CD14-positive monocyte (primary cell): ENCODE measurements around the gene DRAXIN. TPM values are rescaled to one million over a fixed set of nuclear protein-coding genes. Genes with fewer than 3 reads are reported as not detected.

Source experiments
- DNase-seq, 3 donors: peaks; one replicate each; pipeline ENCODE4 v3.0.0-alpha.2; 2011 to 2022
- H2AFZ ChIP-seq: 2 replicates; pipeline ENCODE4 v1.6.0; 2012; ENCODE audit warnings: mild to moderate bottlenecking, low read depth, low read length, inconsistent platforms; ENCODE audit not compliant: insufficient read depth, poor library complexity, severe bottlenecking
- H3K27ac ChIP-seq, 2 donors: 1 replicate in 1 of 2; 2 replicates in 1 of 2; pipeline ENCODE4 v1.5.1; 2012 to 2013; ENCODE audit warnings: low read length in 2 of 2, control low read depth in 1 of 2, inconsistent platforms in 1 of 2, low read depth in 1 of 2, mild to moderate bottlenecking in 1 of 2
- H3K27me3 ChIP-seq, 2 donors: one replicate each; pipeline versions ENCODE4 v1.6.0 to v1.6.1; 2011 to 2013; ENCODE audit warnings: low read length in 2 of 2; ENCODE audit not compliant: control insufficient read depth in 2 of 2, insufficient read depth in 2 of 2
- H3K36me3 ChIP-seq, 2 donors: replicated peaks in 1 of 2; 1 replicate in 1 of 2; 2 replicates in 1 of 2; pipeline versions ENCODE4 v1.5.1 to v1.6.1; 2012 to 2013; ENCODE audit warnings: low read length in 2 of 2, control low read depth in 1 of 2, inconsistent platforms in 1 of 2, mild to moderate bottlenecking in 1 of 2; ENCODE audit not compliant: insufficient read depth in 2 of 2, control insufficient read depth in 1 of 2
- H3K4me1 ChIP-seq, 2 donors: 1 replicate in 1 of 2; 2 replicates in 1 of 2; pipeline versions ENCODE4 v1.5.1 to v1.6.1; 2012 to 2013; ENCODE audit warnings: low read length in 2 of 2, control low read depth in 1 of 2, inconsistent platforms in 1 of 2, mild to moderate bottlenecking in 1 of 2, moderate library complexity in 1 of 2; ENCODE audit not compliant: insufficient read depth in 2 of 2, control insufficient read depth in 1 of 2
- H3K4me2 ChIP-seq: replicated peaks from 2 replicates; pipeline ENCODE3; 2012; ENCODE audit warnings: low read length, moderate library complexity, mild to moderate bottlenecking; ENCODE audit not compliant: poor library complexity, severe bottlenecking; ENCODE audit errors: extremely low read depth
- H3K4me3 ChIP-seq, 3 experiments: fragments of 200-600 bp in 1 of 3; sonication (generic) in 1 of 3; replicated peaks in 1 of 3; 1 replicate in 2 of 3; 2 replicates in 1 of 3; pipeline ENCODE4 v1.5.1; 2011 to 2013; ENCODE audit warnings: low read length in 3 of 3, mild to moderate bottlenecking in 3 of 3, control low read depth in 2 of 3, low read depth in 2 of 3, inconsistent platforms in 1 of 3, moderate library complexity in 1 of 3
- H3K79me2 ChIP-seq: 2 replicates; pipeline ENCODE4 v1.6.0; 2012; ENCODE audit warnings: mild to moderate bottlenecking, control low read depth, inconsistent platforms, low read length, moderate library complexity; ENCODE audit not compliant: insufficient read depth
- H3K9ac ChIP-seq: 2 replicates; pipeline ENCODE4 v1.6.0; 2017; ENCODE audit warnings: low read length, mild to moderate bottlenecking; ENCODE audit not compliant: insufficient read depth, poor library complexity, severe bottlenecking
- H3K9me3 ChIP-seq, 2 donors: replicated peaks in 1 of 2; 1 replicate in 1 of 2; 2 replicates in 1 of 2; pipeline versions ENCODE4 v1.5.1 to v1.6.1; 2012 to 2013; ENCODE audit warnings: low read length in 2 of 2, control low read depth in 1 of 2; ENCODE audit not compliant: control insufficient read depth in 1 of 2, insufficient read depth in 1 of 2
- H4K20me1 ChIP-seq: 2 replicates; pipeline ENCODE4 v1.6.0; 2012; ENCODE audit warnings: mild to moderate bottlenecking, low read length, control low read depth, moderate library complexity; ENCODE audit not compliant: insufficient read depth
- H3K27ac Mint-ChIP-seq, 7 donors: one replicate each; pipeline ENCODE4 v1.8.0; 2020; ENCODE audit warnings: mild to moderate bottlenecking in 7 of 7, mixed read lengths in 7 of 7, moderate library complexity in 6 of 7, inconsistent platforms in 2 of 7
- H3K27me3 Mint-ChIP-seq, 3 donors: one replicate each; pipeline ENCODE4 v1.8.0; 2021 to 2022; ENCODE audit warnings: low read depth in 3 of 3, mild to moderate bottlenecking in 3 of 3, mixed read lengths in 3 of 3, moderate library complexity in 3 of 3, inconsistent platforms in 1 of 3
- H3K36me3 Mint-ChIP-seq, 2 donors: one replicate each; pipeline ENCODE4 v1.8.0; 2020; ENCODE audit warnings: mixed read lengths in 2 of 2, inconsistent platforms in 1 of 2, mild to moderate bottlenecking in 1 of 2
- H3K4me1 Mint-ChIP-seq: one replicate; pipeline ENCODE4 v1.8.0; 2020; ENCODE audit warnings: mild to moderate bottlenecking, mixed read lengths
- H3K4me3 Mint-ChIP-seq, 2 donors: one replicate each; pipeline ENCODE4 v1.8.0; 2020; ENCODE audit warnings: mild to moderate bottlenecking in 2 of 2, mixed read lengths in 2 of 2, moderate library complexity in 1 of 2
- H3K9me3 Mint-ChIP-seq, 7 donors: one replicate each; pipeline ENCODE4 v1.8.0; 2020 to 2022; ENCODE audit warnings: mixed read lengths in 7 of 7, mild to moderate bottlenecking in 6 of 7, moderate library complexity in 6 of 7, inconsistent platforms in 2 of 7
- CTCF ChIP-seq: fragments of 200-600 bp; IDR thresholded peaks from one replicate; pipeline ENCODE4 v1.8.0; 2022; ENCODE audit warnings: antibody characterized with exemption, mild to moderate bottlenecking
- WGBS: methylation state at CpG from one replicate; pipeline ENCODE4 v1.1.5; 2013; ENCODE audit warnings: missing lambda C conversion rate; ENCODE audit not compliant: insufficient coverage; 5-methylcytosine and 5-hydroxymethylcytosine counted together
- intact Hi-C, 2 donors: fragments of 100-400 bp; cut with micrococcal nuclease; formaldehyde crosslinking; loops; one replicate each; pipeline versions ENCODE4 v1.15.0 to v1.15.1; 2023
- polyA plus RNA-seq, 3 donors: library from polyadenylated mRNA; depleted of rRNA in 1 of 3; unstranded in 2 of 3; stranded (reverse) in 1 of 3; fragments of 300-500 nt in 2 of 3; fragments of >200 nt in 1 of 3; fragmentation: Illumina TruSeq in 2 of 3; gene quantifications; 1 replicate in 2 of 3; 2 replicates in 1 of 3; pipeline ENCODE4 v1.2.3, GENCODE V29; 2012 to 2021

Gene DRAXIN
- polyA plus RNA-seq, 3 donors: 0.14 to 0.27 (median 0.18) TPM

DNA sequence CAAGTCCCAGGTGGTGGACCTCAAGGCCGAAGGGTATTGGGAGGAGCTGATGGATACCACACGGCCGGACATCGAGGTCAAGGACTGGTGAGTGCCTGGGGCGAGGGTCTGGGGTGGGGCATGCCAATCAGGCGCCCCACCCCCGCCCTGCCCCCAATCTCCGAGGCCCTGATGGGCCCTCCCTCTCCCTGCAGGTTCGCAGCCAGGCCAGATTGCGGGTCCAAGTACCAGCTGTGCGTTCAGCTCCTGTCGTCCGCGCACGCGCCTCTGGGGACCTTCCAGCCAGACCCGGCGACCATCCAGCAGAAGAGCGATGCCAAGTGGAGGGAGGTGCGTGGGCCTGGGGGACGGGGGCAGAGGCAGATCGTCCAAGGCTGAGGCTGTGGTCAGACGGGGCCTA, 33.0 kb upstream of the DRAXIN start:
- H3K36me3 ChIP-seq: no peaks in the 10 kb centered on the region

DNA sequence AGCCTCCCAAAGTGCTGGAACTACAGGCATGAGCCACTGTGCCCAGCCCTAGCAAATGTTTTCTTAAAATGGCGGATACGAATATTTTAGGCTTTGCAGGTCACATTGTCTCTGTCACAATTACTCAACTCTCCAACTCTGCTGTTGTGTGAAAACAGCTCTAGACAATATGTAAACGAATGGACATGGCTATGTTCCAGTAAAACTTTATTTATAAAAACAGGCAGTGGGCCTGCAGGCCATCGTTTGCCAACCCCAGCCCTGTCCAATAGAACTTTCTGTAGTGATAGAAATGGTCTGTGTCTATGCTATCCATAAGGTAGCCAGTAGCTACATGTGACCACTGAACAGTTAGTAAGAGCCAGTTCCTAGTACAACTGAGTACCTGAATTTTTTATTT, 31.8 kb upstream of the DRAXIN start:
- Histone ChIP-seq H3K4me1 (peaks cover 20 to 27% of the 10 kb centered on the region in 2 donors), H3K4me2 (no peak overlapping the region), H3K4me3 (no peak overlapping the region), H3K27ac (no peak overlapping the region), H3K79me2 (no peaks in the 10 kb centered on the region), H3K27me3 (peaks cover 0 to 7% of the 10 kb centered on the region in 2 donors), H2AFZ (no peak overlapping the region), H3K9me3 (no peaks in the 10 kb centered on the region), H3K9ac (no peak overlapping the region), H3K36me3 (no peaks in the 10 kb centered on the region), H4K20me1 (no peaks in the 10 kb centered on the region)
- no peak for DNase-seq
- TF ChIP-seq CTCF: no peak
- Mint-ChIP-seq H3K36me3 (peaks cover 4 to 19% of the 10 kb centered on the region in 2 donors), H3K27ac (no peak overlapping the region), H3K4me3 (no peak overlapping the region), H3K4me1 (peaks cover 19% of the 10 kb centered on the region), H3K9me3 (peaks cover 0 to 6% (median 0%) of the 10 kb centered on the region in 7 donors), H3K27me3 (peaks cover 10 to 21% (median 18%) of the 10 kb centered on the region in 3 donors)
- intact Hi-C loops: loop anchor here in 1 of 2 donors (5.0 kb wide), 1 partner anchor 63 kb away; no protein-coding TSS in a partner anchor
- WGBS: 100% methylated on average over 2 of the region's 4 CpGs

More for the DNA sequence above, 33.0 kb upstream of the DRAXIN start:
- Histone ChIP-seq H3K9ac (no peak overlapping the region), H3K27ac (no peak overlapping the region), H3K4me2 (no peak overlapping the region), H3K9me3 (no peaks in the 10 kb centered on the region), H3K79me2 (no peaks in the 10 kb centered on the region), H2AFZ (no peak overlapping the region), H3K4me1 (peaks cover 15 to 26% of the 10 kb centered on the region in 2 donors), H3K4me3 (no peak overlapping the region), H4K20me1 (no peaks in the 10 kb centered on the region), H3K27me3 (peaks cover 0 to 16% of the 10 kb centered on the region in 2 donors)
- no peak for DNase-seq
- peaks cover 0 to 6% (median 0%) of the 10 kb centered on the region in 7 donors for H3K9me3 Mint-ChIP-seq
- peaks cover 4 to 19% of the 10 kb centered on the region in 2 donors for H3K36me3 Mint-ChIP-seq
- H3K27me3 Mint-ChIP-seq: peaks cover 14 to 27% (median 23%) of the 10 kb centered on the region in 3 donors
- H3K27ac Mint-ChIP-seq: no peak overlapping the region
- H3K4me1 Mint-ChIP-seq: peaks cover 16% of the 10 kb centered on the region
- no peak overlapping the region for H3K4me3 Mint-ChIP-seq
- TF ChIP-seq CTCF: no peak
- intact Hi-C loops: no loop called here
- WGBS: 97% methylated on average over 23 of the region's 23 CpGs
